GM21786 (cell line): ENCODE measurements around the gene CACNA1D.

Experiments
- ATAC-seq: cut with Tn5 transposase; IDR thresholded peaks from one replicate; pipeline ENCODE4 v1.9.1; 2021; ENCODE audit not compliant: unreplicated experiment

CACNA1D gene

GRCh38 chr3:53495146-53495519 is 722 bp downstream of the CACNA1D start:
- no peak for ATAC-seq

GRCh38 chr3:53495520-53496391 is 1.3 kb downstream of the CACNA1D start:
- ATAC-seq = no peak

- ATAC-seq = no peak
These were observed 1.9 kb downstream of the CACNA1D start for GRCh38 chr3:53496392-53496670.

- ATAC-seq = no peak
These were observed 2.6 kb downstream of the CACNA1D start for GRCh38 chr3:53496984-53497383.

- no peak for ATAC-seq
These were observed 4.6 kb downstream of the CACNA1D start for GRCh38 chr3:53498806-53499641.

GRCh38 chr3:53500165-53500777 is 5.9 kb downstream of the CACNA1D start:
- no peak for ATAC-seq

GRCh38 chr3:53501178-53501577 is 6.8 kb downstream of the CACNA1D start:
- ATAC-seq = no peak

GRCh38 chr3:53502737-53503136 is 8.3 kb downstream of the CACNA1D start:
- no peak for ATAC-seq

GRCh38 chr3:53503195-53503594 is 8.8 kb downstream of the CACNA1D start:
- ATAC-seq = no peak

- no peak for ATAC-seq
These were observed 11.8 kb downstream of the CACNA1D start for GRCh38 chr3:53506110-53506762.

GRCh38 chr3:53506763-53507145 is 12.3 kb downstream of the CACNA1D start:
- no peak for ATAC-seq

- ATAC-seq = no peak
These were observed 15.1 kb downstream of the CACNA1D start for GRCh38 chr3:53509494-53509893.

GRCh38 chr3:53510508-53510907 is 16.1 kb downstream of the CACNA1D start:
- ATAC-seq = no peak

- no peak for ATAC-seq
These were observed 16.8 kb downstream of the CACNA1D start for GRCh38 chr3:53511246-53511645.

- no peak for ATAC-seq
These were observed 19.3 kb downstream of the CACNA1D start for GRCh38 chr3:53513556-53514190.

GRCh38 chr3:53516339-53516738 is 21.9 kb downstream of the CACNA1D start:
- ATAC-seq = no peak

- ATAC-seq = no peak
These were observed 24.1 kb downstream of the CACNA1D start for GRCh38 chr3:53518495-53518981.

- no peak for ATAC-seq
These were observed 24.8 kb downstream of the CACNA1D start for GRCh38 chr3:53519065-53519709.

- ATAC-seq = no peak
These were observed 28.9 kb downstream of the CACNA1D start for GRCh38 chr3:53523346-53523745.

GRCh38 chr3:53524566-53524965 is 30.2 kb downstream of the CACNA1D start:
- ATAC-seq = no peak
